Measurements from ENCODE around the gene THOC2. TPM values are rescaled to one million over a fixed set of nuclear protein-coding genes. Genes with fewer than 3 reads are reported as not detected.
"Not testable (repeated sequence)": the region's sequence is repeated elsewhere in the genome, so short reads cannot be mapped to it uniquely, and the experiment has no call there.

THOC2 gene
- total and polyA plus RNA-seq, 7 donors: 18.5 to 25.9 (median 20.2) TPM

- H3K27me3 ChIP-seq (ENCODE audit: insufficient read depth in 3 of 3, low read length in 2 of 3): no peaks in the 10 kb centered on the region
- no peak for DNase-seq
- WGBS, 3 donors: 53 to 74% (median 53%) methylated on average over 1 of the region's 1 CpG
- no peak overlapping the region for H3K4me3 ChIP-seq
- intact Hi-C loops (cut with DNase I): no loop called here
- H3K36me3 ChIP-seq (ENCODE audit: insufficient read depth in 1 of 2, low read depth in 1 of 2): no peaks in the 10 kb centered on the region
- ATAC-seq: no peak
- no peaks in the 10 kb centered on the region for H3K4me1 ChIP-seq
- H3K9me3 ChIP-seq: no peaks in the 10 kb centered on the region
- H3K27ac ChIP-seq: no peak overlapping the region
- no peak for TF ChIP-seq CTCF (IDR thresholded peaks at IDR 0.05)
Observed at GRCh38 chrX:123581586-123581985, 151.3 kb downstream of the THOC2 start.

- DNase-seq: no peak
- H3K36me3 ChIP-seq (ENCODE audit: insufficient read depth in 1 of 2, low read depth in 1 of 2): no peaks in the 10 kb centered on the region
- TF ChIP-seq CTCF (IDR thresholded peaks at IDR 0.05): no peak
- no peaks in the 10 kb centered on the region for H3K4me1 ChIP-seq
- WGBS, 3 donors: 52 to 68% (median 59%) methylated on average over 1 of the region's 1 CpG
- H3K9me3 ChIP-seq: no peaks in the 10 kb centered on the region
- H3K27me3 ChIP-seq (ENCODE audit: insufficient read depth in 3 of 3, low read length in 2 of 3): no peaks in the 10 kb centered on the region
- intact Hi-C loops (cut with DNase I): no loop called here
- H3K27ac ChIP-seq: no peak overlapping the region
- ATAC-seq: no peak
- no peak overlapping the region for H3K4me3 ChIP-seq
Observed at GRCh38 chrX:123580792-123581191, 152.1 kb downstream of the THOC2 start.

- DNase-seq; H3K27me3 ChIP-seq (ENCODE audit: insufficient read depth in 3 of 3, low read length in 2 of 3); H3K4me1 ChIP-seq; H3K27ac ChIP-seq; H3K9me3 ChIP-seq; ATAC-seq; H3K36me3 ChIP-seq (ENCODE audit: insufficient read depth in 1 of 2, low read depth in 1 of 2); intact Hi-C loops (cut with DNase I); H3K4me3 ChIP-seq: not testable (repeated sequence)
- WGBS, 3 donors: 71 to 91% (median 80%) methylated on average over 5 of the region's 5 CpGs
Observed at GRCh38 chrX:123574027-123574426, 158.8 kb downstream of the THOC2 start.

- no peaks in the 10 kb centered on the region for H3K9me3 ChIP-seq
- H3K27ac ChIP-seq: no peak overlapping the region
- WGBS, 3 donors: 65 to 67% (median 65%) methylated on average over 3 of the region's 3 CpGs
- ATAC-seq: no peak
- H3K36me3 ChIP-seq (ENCODE audit: insufficient read depth in 1 of 2, low read depth in 1 of 2): no peaks in the 10 kb centered on the region
- no peaks in the 10 kb centered on the region for H3K27me3 ChIP-seq (ENCODE audit: insufficient read depth in 3 of 3, low read length in 2 of 3)
- intact Hi-C loops (cut with DNase I): no loop called here
- no peak for DNase-seq
- H3K4me1 ChIP-seq: no peaks in the 10 kb centered on the region
- no peak for TF ChIP-seq CTCF (IDR thresholded peaks at IDR 0.05)
- H3K4me3 ChIP-seq: no peak overlapping the region
Observed at GRCh38 chrX:123570011-123570590, 162.8 kb downstream of the THOC2 start.

- no peak for ATAC-seq
- 84 to 91% (median 88%) methylated on average over 4 of the region's 4 CpGs for WGBS, 3 donors
- no peaks in the 10 kb centered on the region for H3K27me3 ChIP-seq (ENCODE audit: insufficient read depth in 3 of 3, low read length in 2 of 3)
Observed at GRCh38 chrX:123563167-123563566, 169.7 kb downstream of the THOC2 start.

More at GRCh38 chrX:123563167-123563566, 169.7 kb downstream of the THOC2 start:
- no peak overlapping the region for H3K27ac ChIP-seq
- intact Hi-C loops (cut with DNase I): no loop called here
- no peak overlapping the region for H3K4me3 ChIP-seq
- H3K36me3 ChIP-seq (ENCODE audit: insufficient read depth in 1 of 2, low read depth in 1 of 2): no peaks in the 10 kb centered on the region
- TF ChIP-seq CTCF (IDR thresholded peaks at IDR 0.05): no peak
- H3K9me3 ChIP-seq: no peaks in the 10 kb centered on the region
- no peaks in the 10 kb centered on the region for H3K4me1 ChIP-seq
- no peak for DNase-seq
